ENCODE results near the gene SLC7A7.

GRCh38 chr14:22794551-22794951 is 20.7 kb downstream of the SLC7A7 start:
- TF ChIP-seq SMC3 (IDR thresholded peaks at IDR 0.05; ENCODE audit: low read length) (no peak), BRF2 (CRISPR knock-in tag; IDR thresholded peaks at IDR 0.05) (no peak), JDP2 (CRISPR knock-in tag; IDR thresholded peaks at IDR 0.05; ENCODE audit: borderline replicate concordance) (no peak), CCDC6 (CRISPR knock-in tag; IDR thresholded peaks at IDR 0.05) (no peak), NFYB (CRISPR knock-in tag; IDR thresholded peaks at IDR 0.05) (no peak), CBX1 (IDR thresholded peaks at IDR 0.05; ENCODE audit: low read depth) (no peak), ZZZ3 (CRISPR knock-in tag; IDR thresholded peaks at IDR 0.05; ENCODE audit: borderline replicate concordance) (no peak), ZNF224 (CRISPR knock-in tag; IDR thresholded peaks at IDR 0.05) (no peak), ZNF335 (CRISPR knock-in tag; IDR thresholded peaks at IDR 0.05) (no peak), HCFC1 (IDR thresholded peaks at IDR 0.05; ENCODE audit: low read depth, low read length) (no peak), BHLHE40 (IDR thresholded peaks at IDR 0.05; ENCODE audit: low read length) (no peak), CTCF (CRISPR knock-in tag; IDR thresholded peaks at IDR 0.05) (no peak), TBP (CRISPR knock-in tag; IDR thresholded peaks at IDR 0.05) (no peak), EHMT2 (IDR thresholded peaks at IDR 0.05; ENCODE audit: borderline replicate concordance, low read depth, low read length) (no peak)

Measured in HepG2 (cell line).